Endothelial cell of umbilical vein (primary cell): ENCODE results near the gene MEGF11. TPM values are rescaled to one million over a fixed set of nuclear protein-coding genes. Genes with fewer than 3 reads are reported as not detected.
"Not testable (repeated sequence)": the region's sequence is repeated elsewhere in the genome, so short reads cannot be mapped to it uniquely, and the experiment has no call there.

Experiments used
- BruUV-seq: library from RNA; stranded (reverse); fragments of 400-500 nt; replicated peaks from 2 replicates; lab custom pipeline; 2021; lab: Mats Ljungman, UMichigan
- CTCF ChIA-PET: fragments of 300-600, 350-600 bp; sonication (Branson Sonifier 250); formaldehyde crosslinking; loops from one replicate; lab custom pipeline; 2021; ENCODE audit warnings: antibody characterized with exemption, inconsistent platforms; lab: Charles Lee
- POLR2A ChIA-PET: fragments of 300-600, 350-600 bp; sonication (Branson Sonifier 250); formaldehyde crosslinking; loops from one replicate; lab custom pipeline; 2021; ENCODE audit warnings: antibody characterized with exemption, inconsistent platforms; lab: Charles Lee
- DNase-seq: peaks from one replicate; pipeline ENCODE4 v3.0.0-alpha.2; 2011; ENCODE audit warnings: low read depth, low spot score
- FAIRE-seq: peaks from 2 replicates; lab custom pipeline; 2011; peaks lifted over from hg19 to GRCh38; lab: Jason Lieb, UNC
- H2AFZ ChIP-seq: 2 replicates; pipeline ENCODE4 v1.6.0; 2012; ENCODE audit warnings: low read depth, low read length, control low read depth, inconsistent platforms
- H3K27ac ChIP-seq: 2 replicates; pipeline ENCODE4 v1.5.1; 2011; ENCODE audit warnings: low read depth, mild to moderate bottlenecking, control low read depth, low read length, moderate library complexity; ENCODE audit not compliant: insufficient read depth
- H3K27me3 ChIP-seq, 2 experiments: 2 replicates each; pipeline versions ENCODE4 v1.6.0 to v1.6.1; 2011; ENCODE audit warnings: low read length in 2 of 2, mixed read lengths in 1 of 2; ENCODE audit not compliant: control insufficient read depth in 2 of 2, insufficient read depth in 2 of 2
- H3K36me3 ChIP-seq, 2 experiments: 2 replicates in 1 of 2; 3 replicates in 1 of 2; pipeline ENCODE4 v1.5.1; 2011; ENCODE audit warnings: low read length in 2 of 2, mild to moderate bottlenecking in 1 of 2, moderate library complexity in 1 of 2; ENCODE audit not compliant: control insufficient read depth in 2 of 2, insufficient read depth in 2 of 2; ENCODE audit errors: extremely low read depth in 1 of 2
- H3K4me1 ChIP-seq: 3 replicates; pipeline ENCODE4 v1.5.1; 2011; ENCODE audit warnings: mild to moderate bottlenecking, low read length; ENCODE audit not compliant: control insufficient read depth, insufficient read depth; ENCODE audit errors: extremely low read depth
- H3K4me2 ChIP-seq: 2 replicates; pipeline ENCODE4 v1.6.1; 2011; ENCODE audit warnings: low read length, control low read depth, mixed read lengths; ENCODE audit not compliant: insufficient read depth
- H3K4me3 ChIP-seq, 3 experiments: fragments of 200-600 bp in 1 of 3; sonication (generic), shearing (Covaris generic) in 1 of 3; replicated peaks in 1 of 3; 2 replicates each; pipeline ENCODE4 v1.5.1; 2011 to 2016; ENCODE audit warnings: control low read depth in 3 of 3, low read length in 3 of 3, mild to moderate bottlenecking in 2 of 3, inconsistent platforms in 1 of 3, low read depth in 1 of 3, moderate library complexity in 1 of 3; ENCODE audit not compliant: insufficient read depth in 1 of 3
- H3K79me2 ChIP-seq: 2 replicates; pipeline ENCODE4 v1.6.0; 2012; ENCODE audit warnings: low read length, inconsistent platforms; ENCODE audit not compliant: control insufficient read depth, insufficient read depth
- H3K9ac ChIP-seq: replicated peaks from 2 replicates; pipeline ENCODE3; 2011; ENCODE audit warnings: low read length, control low read depth; ENCODE audit not compliant: insufficient read depth; ENCODE audit errors: extremely low read depth
- H3K9me1 ChIP-seq: replicated peaks from 3 replicates; pipeline ENCODE4 v1.6.0; 2011; ENCODE audit warnings: mild to moderate bottlenecking, low read length; ENCODE audit not compliant: control insufficient read depth, insufficient read depth; ENCODE audit errors: extremely low read depth
- H3K9me3 ChIP-seq: replicated peaks from 2 replicates; pipeline ENCODE4 v1.5.1; 2012; ENCODE audit warnings: low read length, inconsistent platforms; ENCODE audit not compliant: control insufficient read depth, insufficient read depth
- H4K20me1 ChIP-seq: replicated peaks from 2 replicates; pipeline ENCODE3; 2011; ENCODE audit warnings: mild to moderate bottlenecking, low read length; ENCODE audit not compliant: control insufficient read depth, insufficient read depth; ENCODE audit errors: extremely low read depth
- CTCF ChIP-seq, 2 donors: IDR thresholded peaks; 1 replicate in 1 of 2; 2 replicates in 1 of 2; pipeline ENCODE4 v1.5.1; 2011; ENCODE audit warnings: low read length in 2 of 2, mild to moderate bottlenecking in 2 of 2, moderate library complexity in 2 of 2, control low read depth in 1 of 2, inconsistent platforms in 1 of 2, low read depth in 1 of 2; ENCODE audit not compliant: insufficient read depth in 1 of 2; ENCODE audit errors: extremely low read depth in 1 of 2
- EZH2 ChIP-seq: IDR thresholded peaks from 2 replicates; pipeline ENCODE4 v1.6.1; 2012; ENCODE audit warnings: borderline replicate concordance, low read depth, mild to moderate bottlenecking, moderate library complexity, low read length, inconsistent platforms; ENCODE audit not compliant: severe bottlenecking
- FOS ChIP-seq: IDR thresholded peaks from 2 replicates; pipeline ENCODE4 v1.6.1; 2011; ENCODE audit warnings: mild to moderate bottlenecking, low read length, moderate library complexity, borderline replicate concordance; ENCODE audit not compliant: insufficient read depth
- GATA2 ChIP-seq: IDR thresholded peaks from 2 replicates; pipeline ENCODE4 v1.7.0; 2011; ENCODE audit warnings: low read depth, mild to moderate bottlenecking, moderate library complexity, mixed read lengths, low read length; ENCODE audit not compliant: insufficient read length, insufficient read depth
- JUN ChIP-seq: IDR thresholded peaks from 2 replicates; pipeline ENCODE4 v1.6.1; 2011; ENCODE audit warnings: borderline replicate concordance, low read depth; ENCODE audit not compliant: insufficient read length, insufficient read depth
- MYC ChIP-seq: IDR thresholded peaks from one replicate; pipeline ENCODE4 v1.6.1; 2011; ENCODE audit warnings: mild to moderate bottlenecking, low read depth, low read length
- POLR2A ChIP-seq: IDR thresholded peaks from 2 replicates; pipeline ENCODE4 v1.6.1; 2012; ENCODE audit warnings: low read depth, mild to moderate bottlenecking, control low read depth, low read length
- POLR2AphosphoS5 ChIP-seq: IDR thresholded peaks from 2 replicates; pipeline ENCODE4 v1.6.1; 2012; ENCODE audit warnings: low read depth, mild to moderate bottlenecking, control low read depth, low read length, moderate library complexity; ENCODE audit not compliant: insufficient read depth
- dilution Hi-C: fragments of 300-500 bp; cut with MboI; formaldehyde crosslinking; loops from one replicate; pipeline ENCODE4 v1.15.0; 2019; ENCODE audit warnings: low sequenced_read_pairs; ENCODE audit not compliant: extremely low pct_ligation_motif_present
- intact Hi-C: fragments of 100-400 bp; cut with micrococcal nuclease; formaldehyde crosslinking; loops from one replicate; pipeline ENCODE4 v1.10.0; 2022
- polyA plus RNA-seq, 4 experiments: library from polyadenylated mRNA; depleted of rRNA in 3 of 4; stranded (reverse) in 3 of 4; unstranded in 1 of 4; fragments of >200 nt; gene quantifications; 2 replicates each; pipeline versions ENCODE4 v1.2.1 to v1.2.3, GENCODE V29; 2011 to 2012; ENCODE audit warnings: missing spikeins in 1 of 4
- total RNA-seq: library from RNA; stranded (reverse); gene quantifications from 2 replicates; pipeline ENCODE4 v1.2.3, GENCODE V29; 2021
- TF ChIP-seq, protein P1 (sequence below): IDR thresholded peaks from 2 replicates; pipeline ENCODE4 v1.6.1; 2011; ENCODE audit not compliant: insufficient read depth, insufficient read length

MEGF11 gene
- total and polyA plus RNA-seq, 2 donors (not counting 3 experiments of a cell fraction or from before 2014, with no cell fraction given), result not detected

DNA sequence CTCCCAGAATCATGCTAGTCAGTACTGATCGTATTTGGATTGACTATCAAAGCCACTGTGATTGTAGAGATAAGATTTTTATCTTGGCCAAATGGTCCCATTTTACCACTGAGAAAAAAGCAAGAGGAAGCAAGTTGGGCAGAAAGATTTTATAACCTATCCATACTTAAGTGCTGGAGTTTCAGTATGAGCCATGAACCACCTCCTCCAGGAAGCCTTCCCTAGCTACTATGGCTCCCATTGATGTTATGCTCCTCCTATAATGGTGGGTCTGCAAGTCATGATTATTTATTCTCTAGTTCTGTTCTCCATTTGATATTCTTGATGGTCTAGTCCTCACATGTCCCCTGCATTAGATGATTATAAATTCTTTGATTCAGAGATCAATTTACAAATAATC is 6.6 kb downstream of the MEGF11 start:
- H3K4me3 ChIP-seq, result no peak overlapping the region
- no peaks in the 10 kb centered on the region for H3K4me1 ChIP-seq
- H4K20me1 ChIP-seq, result no peaks in the 10 kb centered on the region
- no peaks in the 10 kb centered on the region for H3K79me2 ChIP-seq
- TF ChIP-seq POLR2AphosphoS5, result no peak
- no peak for TF ChIP-seq GATA2
- TF ChIP-seq FOS, result no peak
- TF ChIP-seq CTCF (IDR thresholded peaks at IDR 0.05; ENCODE audit: extremely low read depth in 1 of 2, insufficient read depth in 1 of 2, low read depth in 1 of 2, low read length in 2 of 2), result no peak
- TF ChIP-seq, protein P1, sequence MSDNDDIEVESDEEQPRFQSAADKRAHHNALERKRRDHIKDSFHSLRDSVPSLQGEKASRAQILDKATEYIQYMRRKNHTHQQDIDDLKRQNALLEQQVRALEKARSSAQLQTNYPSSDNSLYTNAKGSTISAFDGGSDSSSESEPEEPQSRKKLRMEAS, result no peak
- TF ChIP-seq EZH2, result no peak
- no peak for TF ChIP-seq MYC
- no peak for TF ChIP-seq JUN
- no peak for TF ChIP-seq POLR2A
- H3K9me1 ChIP-seq, result no peaks in the 10 kb centered on the region
- H3K36me3 ChIP-seq, result no peaks in the 10 kb centered on the region
- ChIA-PET CTCF (no interaction called here), POLR2A (no interaction called here)
- intact Hi-C loops, result no loop called here
- dilution Hi-C loops, result no loop called here
- FAIRE-seq (no peak), DNase-seq (no peak)
- no peak overlapping the region for H3K27ac ChIP-seq
- H2AFZ ChIP-seq, result no peak overlapping the region
- peaks cover 42 to 48% of the 10 kb centered on the region in 2 experiments for H3K27me3 ChIP-seq
- no TSS peak for BruUV-seq
- no peak overlapping the region for H3K9ac ChIP-seq
- H3K4me2 ChIP-seq, result no peak overlapping the region
- no peaks in the 10 kb centered on the region for H3K9me3 ChIP-seq

GRCh38 chr15:66245832-66246231 is 7.7 kb downstream of the MEGF11 start:
- H3K9me3 ChIP-seq, BruUV-seq, POLR2A ChIA-PET, H3K9me1 ChIP-seq, FAIRE-seq, CTCF ChIA-PET, H3K79me2 ChIP-seq, H2AFZ ChIP-seq, H3K27ac ChIP-seq, H3K4me3 ChIP-seq, H3K4me2 ChIP-seq, H4K20me1 ChIP-seq, dilution Hi-C loops, H3K9ac ChIP-seq, H3K4me1 ChIP-seq, intact Hi-C loops, DNase-seq, H3K36me3 ChIP-seq: not testable (repeated sequence)
- peaks cover 31 to 39% of the 10 kb centered on the region in 2 experiments for H3K27me3 ChIP-seq
